HepG2 (cell line): ENCODE results near the gene GPATCH3. TPM values are rescaled to one million over a fixed set of nuclear protein-coding genes. Genes with fewer than 3 reads are reported as not detected.
A peak's percentile ranks its signal among the peaks of the same experiment; 100 is the strongest.

Experiments
- DPF2 ChIP-seq: sonication (generic); formaldehyde crosslinking; IDR thresholded peaks from 2 replicates; pipeline ENCODE4 v1.4.0; 2020; ENCODE audit warnings: mild to moderate bottlenecking, low read depth, missing genetic modification reagents, borderline replicate concordance
- MTF2 ChIP-seq: sonication (generic); formaldehyde crosslinking; IDR thresholded peaks from 2 replicates; pipeline ENCODE4 v1.5.0; 2020; ENCODE audit warnings: missing genetic modification reagents, borderline replicate concordance
- SATB2 ChIP-seq: sonication (generic); formaldehyde crosslinking; IDR thresholded peaks from 2 replicates; pipeline ENCODE4 v1.5.0; 2020; ENCODE audit warnings: missing genetic modification reagents
- ZFP36L2 ChIP-seq: sonication (generic); formaldehyde crosslinking; IDR thresholded peaks from 2 replicates; pipeline ENCODE4 v1.4.0; 2020; ENCODE audit warnings: missing genetic modification reagents
- ZNF256 ChIP-seq: sonication (generic); formaldehyde crosslinking; conservative IDR thresholded peaks from 2 replicates; pipeline ENCODE4 v1.4.0; 2020; ENCODE audit warnings: missing genetic modification reagents
- ZNF446 ChIP-seq: sonication (generic); formaldehyde crosslinking; IDR thresholded peaks from 2 replicates; pipeline ENCODE4 v1.5.0; 2020; ENCODE audit warnings: mild to moderate bottlenecking, missing genetic modification reagents
- ZNF713 ChIP-seq: sonication (generic); formaldehyde crosslinking; IDR thresholded peaks from 2 replicates; pipeline ENCODE4 v1.4.0; 2020; ENCODE audit warnings: mild to moderate bottlenecking, missing genetic modification reagents
- ZNF773 ChIP-seq: sonication (generic); formaldehyde crosslinking; IDR thresholded peaks from 2 replicates; pipeline ENCODE4 v1.4.0; 2020; ENCODE audit warnings: missing genetic modification reagents, borderline replicate concordance
- polyA plus RNA-seq, 8 experiments: library from polyadenylated mRNA; depleted of rRNA in 3 of 8; stranded (reverse) in 7 of 8; unstranded in 1 of 8; fragments of >200 nt; fragmentation: Illumina TruSeq in 4 of 8; extraction: Trizol in 4 of 8; gene quantifications; 2 replicates each; pipeline versions ENCODE4 v1.2.1 to v1.2.3, GENCODE V29; 2011 to 2016; ENCODE audit warnings: low read depth in 4 of 8, missing spikeins in 1 of 8, mixed read lengths in 1 of 8; ENCODE audit not compliant: insufficient read depth in 1 of 8
- total RNA-seq, 5 experiments: library from RNA; depleted of rRNA; stranded (reverse); fragments of >200 nt; fragmentation: Illumina TruSeq; extraction: Trizol; gene quantifications; 2 replicates each; pipeline ENCODE4 v1.2.3, GENCODE V29; 2016; ENCODE audit warnings: low read depth in 1 of 5
- TF ChIP-seq, protein P1 (sequence below): sonication (generic); formaldehyde crosslinking; conservative IDR thresholded peaks from 2 replicates; pipeline ENCODE4 v1.8.0; 2022; ENCODE audit warnings: missing genetic modification reagents
- TF ChIP-seq, protein P2 (sequence below): IDR thresholded peaks from 2 replicates; pipeline ENCODE4 v1.6.1; 2018; ENCODE audit warnings: missing genetic modification reagents, mild to moderate bottlenecking, missing compliant biosample characterization
- TF ChIP-seq, protein P3 (sequence below): sonication (generic); formaldehyde crosslinking; IDR thresholded peaks from 2 replicates; pipeline ENCODE4 v1.5.1; 2020; ENCODE audit warnings: mild to moderate bottlenecking, missing genetic modification reagents, moderate library complexity
- TF ChIP-seq, protein P4 (sequence below): sonication (generic); formaldehyde crosslinking; IDR thresholded peaks from 2 replicates; pipeline ENCODE4 v1.5.1; 2020; ENCODE audit warnings: missing genetic modification reagents, mild to moderate bottlenecking, borderline replicate concordance

Gene GPATCH3
- total and polyA plus RNA-seq, 2 of the 13 experiments (the other 11 are each of a cell fraction or from before 2014, with no cell fraction given): 8.3 to 11.0 TPM

DNA sequence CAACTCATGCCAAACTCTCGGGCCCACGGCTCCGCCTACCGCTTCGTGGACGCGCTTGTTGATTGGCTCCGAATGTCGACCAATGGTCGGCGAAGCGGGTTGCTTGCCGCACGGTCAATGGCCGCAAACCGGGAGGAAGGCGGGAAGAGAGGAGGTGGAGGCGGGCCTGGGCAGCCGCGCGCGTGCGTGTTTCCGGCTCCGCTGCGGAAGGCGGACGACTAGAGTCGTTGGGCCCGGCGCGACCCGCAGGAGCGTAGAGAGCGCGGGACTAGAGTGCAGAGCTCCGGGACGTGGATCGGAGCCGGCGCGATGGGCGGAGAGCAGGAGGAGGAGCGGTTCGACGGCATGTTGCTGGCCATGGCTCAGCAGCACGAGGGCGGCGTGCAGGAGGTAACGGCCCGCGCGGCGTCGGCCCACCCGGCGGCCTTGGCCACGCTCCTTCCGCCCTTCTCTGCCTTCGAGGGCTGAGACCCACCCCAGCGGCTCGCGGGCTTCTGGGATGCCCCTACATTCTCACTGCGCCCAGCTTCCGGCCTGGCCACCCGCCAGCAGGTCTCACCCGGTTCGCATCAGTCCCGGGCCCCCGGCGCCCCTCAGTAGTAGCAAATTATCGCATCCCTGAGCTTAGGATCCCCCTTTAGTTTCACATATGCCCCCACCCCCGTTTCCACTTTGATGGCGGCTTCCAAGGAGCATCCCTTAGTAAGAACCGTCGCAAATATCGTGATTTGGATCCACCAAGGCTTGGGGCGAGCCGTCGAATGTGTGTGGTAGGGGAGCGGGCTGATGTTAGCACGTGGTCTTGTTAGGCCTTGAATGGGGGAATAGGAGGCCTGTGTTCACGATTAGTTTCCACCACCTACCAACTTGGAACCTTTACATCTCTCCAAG, 21.5 kb upstream of the GPATCH3 start, which contains the start of gene NUDC (continued):
- TF ChIP-seq, protein P1, sequence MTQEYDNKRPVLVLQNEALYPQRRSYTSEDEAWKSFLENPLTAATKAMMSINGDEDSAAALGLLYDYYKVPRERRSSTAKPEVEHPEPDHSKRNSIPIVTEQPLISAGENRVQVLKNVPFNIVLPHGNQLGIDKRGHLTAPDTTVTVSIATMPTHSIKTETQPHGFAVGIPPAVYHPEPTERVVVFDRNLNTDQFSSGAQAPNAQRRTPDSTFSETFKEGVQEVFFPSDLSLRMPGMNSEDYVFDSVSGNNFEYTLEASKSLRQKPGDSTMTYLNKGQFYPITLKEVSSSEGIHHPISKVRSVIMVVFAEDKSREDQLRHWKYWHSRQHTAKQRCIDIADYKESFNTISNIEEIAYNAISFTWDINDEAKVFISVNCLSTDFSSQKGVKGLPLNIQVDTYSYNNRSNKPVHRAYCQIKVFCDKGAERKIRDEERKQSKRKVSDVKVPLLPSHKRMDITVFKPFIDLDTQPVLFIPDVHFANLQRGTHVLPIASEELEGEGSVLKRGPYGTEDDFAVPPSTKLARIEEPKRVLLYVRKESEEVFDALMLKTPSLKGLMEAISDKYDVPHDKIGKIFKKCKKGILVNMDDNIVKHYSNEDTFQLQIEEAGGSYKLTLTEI (CRISPR knock-in tag): no peak
- TF ChIP-seq DPF2 (CRISPR knock-in tag) (no peak), ZNF713 (no peak), ZNF256 (CRISPR knock-in tag) (0 out of 2 replicates have a peak, but pooled peaks have one; percentile 30), SATB2 (0 out of 2 replicates have a peak, but pooled peaks have one; percentile 66), ZNF446 (CRISPR knock-in tag) (peak; percentile 96; the same call in 1 of the 2 replicates), ZNF773 (CRISPR knock-in tag) (peak; percentile 90; the same call in 1 of the 2 replicates), MTF2 (CRISPR knock-in tag) (no peak), ZFP36L2 (no peak)
- TF ChIP-seq, protein P2, sequence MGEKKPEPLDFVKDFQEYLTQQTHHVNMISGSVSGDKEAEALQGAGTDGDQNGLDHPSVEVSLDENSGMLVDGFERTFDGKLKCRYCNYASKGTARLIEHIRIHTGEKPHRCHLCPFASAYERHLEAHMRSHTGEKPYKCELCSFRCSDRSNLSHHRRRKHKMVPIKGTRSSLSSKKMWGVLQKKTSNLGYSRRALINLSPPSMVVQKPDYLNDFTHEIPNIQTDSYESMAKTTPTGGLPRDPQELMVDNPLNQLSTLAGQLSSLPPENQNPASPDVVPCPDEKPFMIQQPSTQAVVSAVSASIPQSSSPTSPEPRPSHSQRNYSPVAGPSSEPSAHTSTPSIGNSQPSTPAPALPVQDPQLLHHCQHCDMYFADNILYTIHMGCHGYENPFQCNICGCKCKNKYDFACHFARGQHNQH (CRISPR knock-in tag): peak; percentile 67; the same call in 1 of the 2 replicates
- TF ChIP-seq, protein P3, sequence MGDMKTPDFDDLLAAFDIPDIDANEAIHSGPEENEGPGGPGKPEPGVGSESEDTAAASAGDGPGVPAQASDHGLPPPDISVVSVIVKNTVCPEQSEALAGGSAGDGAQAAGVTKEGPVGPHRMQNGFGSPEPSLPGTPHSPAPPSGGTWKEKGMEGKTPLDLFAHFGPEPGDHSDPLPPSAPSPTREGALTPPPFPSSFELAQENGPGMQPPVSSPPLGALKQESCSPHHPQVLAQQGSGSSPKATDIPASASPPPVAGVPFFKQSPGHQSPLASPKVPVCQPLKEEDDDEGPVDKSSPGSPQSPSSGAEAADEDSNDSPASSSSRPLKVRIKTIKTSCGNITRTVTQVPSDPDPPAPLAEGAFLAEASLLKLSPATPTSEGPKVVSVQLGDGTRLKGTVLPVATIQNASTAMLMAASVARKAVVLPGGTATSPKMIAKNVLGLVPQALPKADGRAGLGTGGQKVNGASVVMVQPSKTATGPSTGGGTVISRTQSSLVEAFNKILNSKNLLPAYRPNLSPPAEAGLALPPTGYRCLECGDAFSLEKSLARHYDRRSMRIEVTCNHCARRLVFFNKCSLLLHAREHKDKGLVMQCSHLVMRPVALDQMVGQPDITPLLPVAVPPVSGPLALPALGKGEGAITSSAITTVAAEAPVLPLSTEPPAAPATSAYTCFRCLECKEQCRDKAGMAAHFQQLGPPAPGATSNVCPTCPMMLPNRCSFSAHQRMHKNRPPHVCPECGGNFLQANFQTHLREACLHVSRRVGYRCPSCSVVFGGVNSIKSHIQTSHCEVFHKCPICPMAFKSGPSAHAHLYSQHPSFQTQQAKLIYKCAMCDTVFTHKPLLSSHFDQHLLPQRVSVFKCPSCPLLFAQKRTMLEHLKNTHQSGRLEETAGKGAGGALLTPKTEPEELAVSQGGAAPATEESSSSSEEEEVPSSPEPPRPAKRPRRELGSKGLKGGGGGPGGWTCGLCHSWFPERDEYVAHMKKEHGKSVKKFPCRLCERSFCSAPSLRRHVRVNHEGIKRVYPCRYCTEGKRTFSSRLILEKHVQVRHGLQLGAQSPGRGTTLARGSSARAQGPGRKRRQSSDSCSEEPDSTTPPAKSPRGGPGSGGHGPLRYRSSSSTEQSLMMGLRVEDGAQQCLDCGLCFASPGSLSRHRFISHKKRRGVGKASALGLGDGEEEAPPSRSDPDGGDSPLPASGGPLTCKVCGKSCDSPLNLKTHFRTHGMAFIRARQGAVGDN: peak; percentile 100
- TF ChIP-seq, protein P4, sequence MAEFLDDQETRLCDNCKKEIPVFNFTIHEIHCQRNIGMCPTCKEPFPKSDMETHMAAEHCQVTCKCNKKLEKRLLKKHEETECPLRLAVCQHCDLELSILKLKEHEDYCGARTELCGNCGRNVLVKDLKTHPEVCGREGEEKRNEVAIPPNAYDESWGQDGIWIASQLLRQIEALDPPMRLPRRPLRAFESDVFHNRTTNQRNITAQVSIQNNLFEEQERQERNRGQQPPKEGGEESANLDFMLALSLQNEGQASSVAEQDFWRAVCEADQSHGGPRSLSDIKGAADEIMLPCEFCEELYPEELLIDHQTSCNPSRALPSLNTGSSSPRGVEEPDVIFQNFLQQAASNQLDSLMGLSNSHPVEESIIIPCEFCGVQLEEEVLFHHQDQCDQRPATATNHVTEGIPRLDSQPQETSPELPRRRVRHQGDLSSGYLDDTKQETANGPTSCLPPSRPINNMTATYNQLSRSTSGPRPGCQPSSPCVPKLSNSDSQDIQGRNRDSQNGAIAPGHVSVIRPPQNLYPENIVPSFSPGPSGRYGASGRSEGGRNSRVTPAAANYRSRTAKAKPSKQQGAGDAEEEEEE: no peak
